GM18507 (cell line): ENCODE measurements around the gene TRAF4.
"Not testable (repeated sequence)": the region's sequence is repeated elsewhere in the genome, so short reads cannot be mapped to it uniquely, and the experiment has no call there.

Experiments used
- DNase-seq: peaks from one replicate; pipeline ENCODE4 v3.0.0; 2011; ENCODE audit warnings: low read depth; ENCODE audit not compliant: insufficient read length; ENCODE audit errors: extremely low spot score
- FAIRE-seq: peaks from 2 replicates; lab custom pipeline; 2011; peaks lifted over from hg19 to GRCh38; lab: Jason Lieb, UNC

TRAF4 gene

GRCh38 chr17:28763804-28764266 is 20.0 kb downstream of the TRAF4 start:
- DNase-seq (no peak), FAIRE-seq (peak; percentile 82)

GRCh38 chr17:28765038-28765437 is 21.2 kb downstream of the TRAF4 start:
- no peak for DNase-seq
- no peak for FAIRE-seq

- no peak for DNase-seq
- no peak for FAIRE-seq
These were observed 29.9 kb downstream of the TRAF4 start for GRCh38 chr17:28773736-28774135.

- DNase-seq (no peak), FAIRE-seq (no peak)
These were observed 30.4 kb downstream of the TRAF4 start for GRCh38 chr17:28774206-28774605.

- DNase-seq (no peak), FAIRE-seq (no peak)
These were observed 33.4 kb downstream of the TRAF4 start for GRCh38 chr17:28777178-28777577.

- not testable (repeated sequence) for DNase-seq, FAIRE-seq
These were observed 35.8 kb downstream of the TRAF4 start for GRCh38 chr17:28779601-28780000.

GRCh38 chr17:28783161-28783560 is 39.4 kb downstream of the TRAF4 start:
- FAIRE-seq (no peak), DNase-seq (no peak)

- FAIRE-seq (no peak), DNase-seq (no peak)
These were observed 44.3 kb downstream of the TRAF4 start for GRCh38 chr17:28788100-28788499.

GRCh38 chr17:28792877-28793661 is 49.3 kb downstream of the TRAF4 start:
- DNase-seq, result no peak
- no peak for FAIRE-seq

- not testable (repeated sequence) for FAIRE-seq
These were observed 51.1 kb downstream of the TRAF4 start for GRCh38 chr17:28794846-28795441.

GRCh38 chr17:28796062-28796461 is 52.3 kb downstream of the TRAF4 start:
- no peak for FAIRE-seq
- DNase-seq, result no peak

More at GRCh38 chr17:28794846-28795441, 51.1 kb downstream of the TRAF4 start:
- not testable (repeated sequence) for DNase-seq
